Measurements from ENCODE around the gene RNF130.

RNF130 gene

GRCh38 chr5:180071531-180072255, at the start of gene RNF130:
Gene RNF130 (minus strand): TSS chr5:180071759. CDS start chr5:180071702, 57 bp downstream.
- DNase-seq (ENCODE audit: low spot score in 2 of 2) (peak; percentile 70 to 75), ATAC-seq (replicated peaks; ENCODE audit: extremely low read depth, poor library complexity, severe bottlenecking) (peak; percentile 75)
- Mint-ChIP-seq H3K27me3 (no peaks in the 10 kb centered on the region), H3K27ac (ENCODE audit: low read depth) (peak within 1 kb of the TSS; percentile 70), H3K9me3 (no peaks in the 10 kb centered on the region), H3K36me3 (ENCODE audit: insufficient read depth) (peaks cover 2% of the 10 kb centered on the region), H3K4me1 (peaks cover 22% of the 10 kb centered on the region), H3K4me3 (peak within 1 kb of the TSS; percentile 80)

GRCh38 chr5:180120237-180121101, 48.9 kb upstream of the RNF130 start:
- H3K36me3 Mint-ChIP-seq (ENCODE audit: insufficient read depth) = no peaks in the 10 kb centered on the region
- no peak overlapping the region for H3K27ac Mint-ChIP-seq (ENCODE audit: low read depth)
- H3K9me3 Mint-ChIP-seq = no peaks in the 10 kb centered on the region
- no peak overlapping the region for H3K4me3 Mint-ChIP-seq
- ATAC-seq (replicated peaks; ENCODE audit: extremely low read depth, poor library complexity, severe bottlenecking) (no peak), DNase-seq (ENCODE audit: low spot score in 2 of 2) (no peak)
- H3K27me3 Mint-ChIP-seq = peaks cover 42% of the 10 kb centered on the region
- no peaks in the 10 kb centered on the region for H3K4me1 Mint-ChIP-seq

GRCh38 chr5:180119903-180120236, 48.3 kb upstream of the RNF130 start:
- no peaks in the 10 kb centered on the region for H3K36me3 Mint-ChIP-seq (ENCODE audit: insufficient read depth)
- H3K9me3 Mint-ChIP-seq = no peaks in the 10 kb centered on the region
- no peak for DNase-seq (ENCODE audit: low spot score in 2 of 2)
- no peaks in the 10 kb centered on the region for H3K4me1 Mint-ChIP-seq
- ATAC-seq (replicated peaks; ENCODE audit: extremely low read depth, poor library complexity, severe bottlenecking) = no peak
- no peak overlapping the region for H3K4me3 Mint-ChIP-seq
- H3K27me3 Mint-ChIP-seq = peaks cover 42% of the 10 kb centered on the region
- H3K27ac Mint-ChIP-seq (ENCODE audit: low read depth) = no peak overlapping the region

GRCh38 chr5:180119031-180119902, 47.7 kb upstream of the RNF130 start:
- peaks cover 39% of the 10 kb centered on the region for H3K27me3 Mint-ChIP-seq
- H3K9me3 Mint-ChIP-seq = no peaks in the 10 kb centered on the region
- H3K4me1 Mint-ChIP-seq = no peaks in the 10 kb centered on the region
- no peaks in the 10 kb centered on the region for H3K36me3 Mint-ChIP-seq (ENCODE audit: insufficient read depth)
- no peak for DNase-seq (ENCODE audit: low spot score in 2 of 2)
- ATAC-seq (replicated peaks; ENCODE audit: extremely low read depth, poor library complexity, severe bottlenecking) = no peak
- no peak overlapping the region for H3K4me3 Mint-ChIP-seq
- no peak overlapping the region for H3K27ac Mint-ChIP-seq (ENCODE audit: low read depth)

GRCh38 chr5:180118391-180118791, 46.8 kb upstream of the RNF130 start:
- no peak overlapping the region for H3K4me3 Mint-ChIP-seq
- H3K27me3 Mint-ChIP-seq = peaks cover 30% of the 10 kb centered on the region
- H3K36me3 Mint-ChIP-seq (ENCODE audit: insufficient read depth) = no peaks in the 10 kb centered on the region
- no peaks in the 10 kb centered on the region for H3K4me1 Mint-ChIP-seq
- H3K9me3 Mint-ChIP-seq = no peaks in the 10 kb centered on the region
- H3K27ac Mint-ChIP-seq (ENCODE audit: low read depth) = no peak overlapping the region
- DNase-seq (ENCODE audit: low spot score in 2 of 2) = no peak
- no peak for ATAC-seq (replicated peaks; ENCODE audit: extremely low read depth, poor library complexity, severe bottlenecking)

- Mint-ChIP-seq H3K36me3 (ENCODE audit: insufficient read depth) (no peaks in the 10 kb centered on the region), H3K27me3 (peaks cover 25% of the 10 kb centered on the region), H3K27ac (ENCODE audit: low read depth) (no peak overlapping the region), H3K9me3 (no peaks in the 10 kb centered on the region), H3K4me3 (no peak overlapping the region), H3K4me1 (no peaks in the 10 kb centered on the region)
- ATAC-seq (replicated peaks; ENCODE audit: extremely low read depth, poor library complexity, severe bottlenecking) (no peak), DNase-seq (ENCODE audit: low spot score in 2 of 2) (no peak)
Observed at GRCh38 chr5:180117000-180117725, 45.6 kb upstream of the RNF130 start.

GRCh38 chr5:180116077-180116999, 44.8 kb upstream of the RNF130 start:
- Mint-ChIP-seq H3K27ac (ENCODE audit: low read depth) (no peak overlapping the region), H3K4me3 (no peak overlapping the region), H3K4me1 (no peaks in the 10 kb centered on the region), H3K27me3 (peaks cover 18% of the 10 kb centered on the region), H3K36me3 (ENCODE audit: insufficient read depth) (no peaks in the 10 kb centered on the region), H3K9me3 (no peaks in the 10 kb centered on the region)
- DNase-seq (ENCODE audit: low spot score in 2 of 2) = no peak
- ATAC-seq (replicated peaks; ENCODE audit: extremely low read depth, poor library complexity, severe bottlenecking) = no peak

- Mint-ChIP-seq H3K27me3 (peaks cover 16% of the 10 kb centered on the region), H3K9me3 (no peaks in the 10 kb centered on the region), H3K36me3 (ENCODE audit: insufficient read depth) (no peaks in the 10 kb centered on the region), H3K4me1 (no peaks in the 10 kb centered on the region), H3K27ac (ENCODE audit: low read depth) (no peak overlapping the region), H3K4me3 (no peak overlapping the region)
- DNase-seq (ENCODE audit: low spot score in 2 of 2) (no peak), ATAC-seq (replicated peaks; ENCODE audit: extremely low read depth, poor library complexity, severe bottlenecking) (no peak)
Observed at GRCh38 chr5:180115326-180116076, 43.9 kb upstream of the RNF130 start.

- Mint-ChIP-seq H3K36me3 (ENCODE audit: insufficient read depth) (no peaks in the 10 kb centered on the region), H3K27ac (ENCODE audit: low read depth) (no peak overlapping the region), H3K4me1 (no peaks in the 10 kb centered on the region), H3K27me3 (peaks cover 16% of the 10 kb centered on the region), H3K9me3 (no peaks in the 10 kb centered on the region), H3K4me3 (no peak overlapping the region)
- DNase-seq (ENCODE audit: low spot score in 2 of 2) = no peak
- no peak for ATAC-seq (replicated peaks; ENCODE audit: extremely low read depth, poor library complexity, severe bottlenecking)
Observed at GRCh38 chr5:180114304-180115003, 42.9 kb upstream of the RNF130 start.

GRCh38 chr5:180113660-180114303, 42.2 kb upstream of the RNF130 start:
- Mint-ChIP-seq H3K27me3 (peaks cover 21% of the 10 kb centered on the region), H3K4me1 (no peaks in the 10 kb centered on the region), H3K9me3 (no peaks in the 10 kb centered on the region), H3K36me3 (ENCODE audit: insufficient read depth) (no peaks in the 10 kb centered on the region), H3K4me3 (no peak overlapping the region), H3K27ac (ENCODE audit: low read depth) (no peak overlapping the region)
- DNase-seq (ENCODE audit: low spot score in 2 of 2) (no peak), ATAC-seq (replicated peaks; ENCODE audit: extremely low read depth, poor library complexity, severe bottlenecking) (no peak)

Measured in central memory CD8-positive, alpha-beta T cell (primary cell).